RWPE2 (cell line): ENCODE data around the gene ZBTB7B.

Experiments used
- ATAC-seq: fragments of 200-7000 bp; cut with Tn5 transposase; 3 replicates; pipeline ENCODE4 v1.9.1; 2021; ENCODE audit warnings: low read depth
- DNase-seq: peaks from one replicate; pipeline ENCODE4 v3.0.0-alpha.2; 2020; ENCODE audit warnings: low spot score
- H3K27ac ChIP-seq: fragments of 450-650 bp; 2 replicates; pipeline ENCODE4 v1.5.1; 2017; ENCODE audit warnings: mild to moderate bottlenecking; ENCODE audit not compliant: poor library complexity, severe bottlenecking
- H3K27me3 ChIP-seq: fragments of 250-450 bp; sonication (Bioruptor Pico); 2 replicates; pipeline ENCODE4 v1.5.1; 2021; ENCODE audit warnings: mild to moderate bottlenecking, moderate library complexity; ENCODE audit not compliant: insufficient read depth, poor library complexity, severe bottlenecking
- H3K36me3 ChIP-seq: fragments of 250-450 bp; sonication (Bioruptor Pico); 2 replicates; pipeline ENCODE4 v1.5.1; 2020; ENCODE audit warnings: low read depth, mild to moderate bottlenecking, moderate library complexity
- H3K4me1 ChIP-seq: fragments of 250-450 bp; sonication (Bioruptor Pico); 2 replicates; pipeline ENCODE4 v1.5.1; 2021; ENCODE audit warnings: mild to moderate bottlenecking, moderate library complexity; ENCODE audit not compliant: insufficient read depth, poor library complexity, severe bottlenecking
- H3K4me3 ChIP-seq: fragments of 250-450 bp; sonication (Bioruptor Pico); 2 replicates; pipeline ENCODE4 v1.5.1; 2021; ENCODE audit warnings: mild to moderate bottlenecking, moderate library complexity; ENCODE audit not compliant: severe bottlenecking
- H3K9me3 ChIP-seq: fragments of 250-450 bp; sonication (Bioruptor Pico); 2 replicates; pipeline ENCODE4 v1.5.1; 2021; ENCODE audit warnings: mild to moderate bottlenecking, moderate library complexity; ENCODE audit not compliant: severe bottlenecking
- CTCF ChIP-seq: fragments of 450-650 bp; IDR thresholded peaks from one replicate; pipeline ENCODE4 v1.5.1; 2017; ENCODE audit warnings: mild to moderate bottlenecking, moderate library complexity; ENCODE audit not compliant: poor library complexity, severe bottlenecking

ZBTB7B gene

GRCh38 chr1:155029513-155030242 is 27.1 kb downstream of the ZBTB7B start:
- Histone ChIP-seq H3K27me3 (no peaks in the 10 kb centered on the region), H3K9me3 (no peaks in the 10 kb centered on the region), H3K4me1 (peaks cover 7% of the 10 kb centered on the region), H3K27ac (no peak overlapping the region), H3K4me3 (no peak overlapping the region), H3K36me3 (no peaks in the 10 kb centered on the region)
- DNase-seq (no peak), ATAC-seq (0 out of 3 replicates have a peak, but pooled peaks have one; percentile 7)
- TF ChIP-seq CTCF, result no peak

DNA sequence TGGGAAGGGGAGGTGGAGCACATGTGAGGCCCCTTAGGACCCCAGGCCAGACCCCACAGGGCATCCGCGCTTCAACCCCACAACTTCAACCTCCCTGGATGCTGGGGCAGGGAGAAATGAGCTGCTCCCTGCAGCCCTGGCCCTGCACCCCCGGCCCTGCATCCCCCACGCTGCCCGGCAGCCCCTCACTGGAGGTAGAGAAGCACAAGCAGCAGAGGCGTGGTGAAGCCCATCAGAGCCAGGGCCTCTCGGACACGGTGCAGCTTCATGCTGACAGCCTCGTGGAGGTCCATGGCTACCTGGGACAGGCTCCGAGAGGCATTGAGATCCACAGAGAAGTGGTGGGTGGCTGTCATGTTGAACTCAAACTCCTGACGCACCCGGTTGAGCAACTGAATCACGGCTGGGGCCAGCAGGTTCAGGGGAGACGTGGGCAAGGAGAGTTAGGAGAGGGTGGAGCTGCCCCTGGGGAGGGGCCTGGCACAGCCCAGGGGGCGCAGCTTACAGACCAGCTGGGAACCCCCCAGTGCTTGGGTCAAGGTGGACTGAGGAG is 27.7 kb downstream of the ZBTB7B start:
- H3K4me1 ChIP-seq, result peaks cover 7% of the 10 kb centered on the region
- no peak overlapping the region for H3K4me3 ChIP-seq
- no peaks in the 10 kb centered on the region for H3K9me3 ChIP-seq
- H3K27ac ChIP-seq, result no peak overlapping the region
- no peaks in the 10 kb centered on the region for H3K36me3 ChIP-seq
- DNase-seq (no peak), ATAC-seq (no peak)
- no peaks in the 10 kb centered on the region for H3K27me3 ChIP-seq
- TF ChIP-seq CTCF, result no peak

- DNase-seq (no peak), ATAC-seq (no peak)
- TF ChIP-seq CTCF, result no peak
- Histone ChIP-seq H3K4me1 (peaks cover 7% of the 10 kb centered on the region), H3K27ac (no peak overlapping the region), H3K4me3 (no peak overlapping the region), H3K36me3 (no peaks in the 10 kb centered on the region), H3K27me3 (no peaks in the 10 kb centered on the region), H3K9me3 (no peaks in the 10 kb centered on the region)
Observed at GRCh38 chr1:155030899-155031298, 28.3 kb downstream of the ZBTB7B start.

DNA sequence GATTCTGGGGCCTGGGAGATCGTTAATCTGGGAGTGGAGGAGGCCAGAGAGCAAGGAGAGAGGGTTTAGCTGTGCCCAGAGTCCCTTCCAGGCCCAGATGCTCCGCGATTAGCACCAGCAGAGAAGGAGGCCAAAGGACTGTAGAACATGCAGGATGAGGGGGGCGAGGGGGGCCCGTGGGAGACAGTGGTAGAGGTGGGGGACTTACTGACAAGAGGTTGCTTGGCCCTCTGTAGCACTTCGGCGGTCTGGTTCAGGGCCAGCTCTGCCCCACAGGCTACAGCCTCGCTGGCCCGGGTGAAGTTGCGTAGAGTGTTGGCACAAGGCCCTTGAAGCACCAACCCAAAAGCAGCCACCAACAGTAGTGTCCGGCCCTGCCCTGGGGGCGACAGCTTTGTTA is 30.3 kb downstream of the ZBTB7B start:
- no peaks in the 10 kb centered on the region for H3K9me3 ChIP-seq
- H3K4me3 ChIP-seq, result no peak overlapping the region
- no peak overlapping the region for H3K27ac ChIP-seq
- H3K36me3 ChIP-seq, result no peaks in the 10 kb centered on the region
- no peak for DNase-seq
- ATAC-seq, result no peak
- H3K27me3 ChIP-seq, result no peaks in the 10 kb centered on the region
- no peak for TF ChIP-seq CTCF
- H3K4me1 ChIP-seq, result peaks cover under 1% of the 10 kb centered on the region

GRCh38 chr1:155033524-155033923 is 30.9 kb downstream of the ZBTB7B start, which contains the start of the genes DCST1 and DCST2:
Gene DCST1, plus strand, starts transcription at chr1:155033824. Its CDS starts 213 bp downstream, at chr1:155034037.
Gene DCST2, minus strand, starts transcription at chr1:155033781. Its CDS starts 80 bp downstream, at chr1:155033701.
- no peaks in the 10 kb centered on the region for H3K9me3 ChIP-seq
- no peak for ATAC-seq
- DNase-seq, result no peak
- peaks cover 7% of the 10 kb centered on the region for H3K4me1 ChIP-seq
- no peak for TF ChIP-seq CTCF
- no peaks in the 10 kb centered on the region for H3K27me3 ChIP-seq
- H3K4me3 ChIP-seq, result no peak within 1 kb of the TSS
- H3K36me3 ChIP-seq, result no peaks in the 10 kb centered on the region
- H3K27ac ChIP-seq, result no peak within 1 kb of the TSS
